ENCODE data around the gene DKK2.
"Not testable (repeated sequence)": the region's sequence is repeated elsewhere in the genome, so short reads cannot be mapped to it uniquely, and the experiment has no call there.

DNA sequence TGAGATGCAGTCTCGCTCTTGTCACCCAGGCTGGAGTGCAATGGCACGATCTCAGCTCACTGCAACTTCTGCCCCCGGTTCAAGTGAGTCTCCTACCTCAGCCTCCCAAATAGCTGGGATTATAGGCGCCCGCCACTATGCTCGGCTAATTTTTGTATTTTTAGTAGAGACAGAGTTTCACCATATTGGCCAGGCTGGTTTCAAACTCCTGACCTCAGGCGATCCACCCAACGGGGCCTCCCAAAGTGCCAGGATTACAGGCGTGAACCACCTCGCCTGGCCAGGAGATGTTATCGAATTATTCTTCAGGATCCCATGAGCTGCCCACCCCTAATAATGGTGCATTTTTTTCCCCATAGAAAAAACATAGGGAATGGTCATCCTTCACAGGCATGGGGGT, 128.1 kb downstream of the DKK2 start:
- TF ChIP-seq, protein P1, sequence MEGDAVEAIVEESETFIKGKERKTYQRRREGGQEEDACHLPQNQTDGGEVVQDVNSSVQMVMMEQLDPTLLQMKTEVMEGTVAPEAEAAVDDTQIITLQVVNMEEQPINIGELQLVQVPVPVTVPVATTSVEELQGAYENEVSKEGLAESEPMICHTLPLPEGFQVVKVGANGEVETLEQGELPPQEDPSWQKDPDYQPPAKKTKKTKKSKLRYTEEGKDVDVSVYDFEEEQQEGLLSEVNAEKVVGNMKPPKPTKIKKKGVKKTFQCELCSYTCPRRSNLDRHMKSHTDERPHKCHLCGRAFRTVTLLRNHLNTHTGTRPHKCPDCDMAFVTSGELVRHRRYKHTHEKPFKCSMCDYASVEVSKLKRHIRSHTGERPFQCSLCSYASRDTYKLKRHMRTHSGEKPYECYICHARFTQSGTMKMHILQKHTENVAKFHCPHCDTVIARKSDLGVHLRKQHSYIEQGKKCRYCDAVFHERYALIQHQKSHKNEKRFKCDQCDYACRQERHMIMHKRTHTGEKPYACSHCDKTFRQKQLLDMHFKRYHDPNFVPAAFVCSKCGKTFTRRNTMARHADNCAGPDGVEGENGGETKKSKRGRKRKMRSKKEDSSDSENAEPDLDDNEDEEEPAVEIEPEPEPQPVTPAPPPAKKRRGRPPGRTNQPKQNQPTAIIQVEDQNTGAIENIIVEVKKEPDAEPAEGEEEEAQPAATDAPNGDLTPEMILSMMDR (conservative IDR thresholded peaks at IDR 0.05) = not testable (repeated sequence)
- TF ChIP-seq ZFX (IDR thresholded peaks at IDR 0.05) = not testable (repeated sequence)
